AG04450 (cell line): ENCODE results near the gene KCNMA1. TPM values are rescaled to one million over a fixed set of nuclear protein-coding genes. Genes with fewer than 3 reads are reported as not detected.
"Not testable (repeated sequence)": the region's sequence is repeated elsewhere in the genome, so short reads cannot be mapped to it uniquely, and the experiment has no call there.

ENCODE experiments used
- CTCF ChIA-PET: fragments of 300-600, 350-600 bp; formaldehyde crosslinking; extraction: SDS; loops from one replicate; lab custom pipeline; 2022; ENCODE audit warnings: antibody characterized with exemption, inconsistent platforms; lab: Charles Lee
- POLR2A ChIA-PET: fragments of 350-600 bp; formaldehyde crosslinking; extraction: SDS; loops from one replicate; lab custom pipeline; 2021; ENCODE audit warnings: antibody characterized with exemption, inconsistent platforms; lab: Yijun Ruan, JAX
- DNase-seq: peaks from one replicate; pipeline ENCODE4 v3.0.0-alpha.2; 2011; ENCODE audit warnings: low read depth, low spot score
- H3K27ac ChIP-seq: one replicate; pipeline ENCODE4 v1.5.1; 2012; ENCODE audit warnings: low read depth, low read length, control low read depth
- H3K27me3 ChIP-seq: one replicate; pipeline ENCODE4 v1.6.0; 2012; ENCODE audit warnings: low read length; ENCODE audit not compliant: control insufficient read depth, insufficient read depth
- H3K4me3 ChIP-seq: 2 replicates; pipeline ENCODE4 v1.5.1; 2011; ENCODE audit warnings: mild to moderate bottlenecking, low read depth, low read length, control low read depth
- H3K9me3 ChIP-seq: 2 replicates; pipeline ENCODE4 v1.5.1; 2012; ENCODE audit warnings: low read length; ENCODE audit not compliant: control insufficient read depth, insufficient read depth
- polyA plus RNA-seq: library from polyadenylated mRNA; depleted of rRNA; stranded (reverse); fragments of >200 nt; gene quantifications from 2 replicates; pipeline ENCODE4 v1.2.3, GENCODE V29; 2011
- TF ChIP-seq, protein P1 (sequence below): IDR thresholded peaks from 2 replicates; pipeline ENCODE4 v1.5.1; 2011; ENCODE audit warnings: low read depth, low read length, control low read depth, inconsistent platforms

The KCNMA1 gene
- polyA plus RNA-seq, 1 experiment: 58.8 TPM

GRCh38 chr10:77524281-77524711 lies 113.3 kb downstream of the KCNMA1 start:
- Histone ChIP-seq H3K9me3 (no peaks in the 10 kb centered on the region), H3K27ac (peak overlapping the region; percentile 86), H3K4me3 (peak overlapping the region; percentile 18; the same call in 1 of the 2 replicates), H3K27me3 (no peaks in the 10 kb centered on the region)
- peak; percentile 81 for DNase-seq
- CTCF ChIA-PET: interaction anchor here (0.7 to 2.1 kb wide), 4 partner anchors 17 to 188 kb away, joined by 3 to 9 read pairs (median 4); no protein-coding TSS in a partner anchor
- POLR2A ChIA-PET: interaction anchor here (0.6 to 1.5 kb wide), 8 partner anchors 11 to 203 kb away, joined by 3 to 13 read pairs (median 5); no protein-coding TSS in a partner anchor
- TF ChIP-seq, protein P1, sequence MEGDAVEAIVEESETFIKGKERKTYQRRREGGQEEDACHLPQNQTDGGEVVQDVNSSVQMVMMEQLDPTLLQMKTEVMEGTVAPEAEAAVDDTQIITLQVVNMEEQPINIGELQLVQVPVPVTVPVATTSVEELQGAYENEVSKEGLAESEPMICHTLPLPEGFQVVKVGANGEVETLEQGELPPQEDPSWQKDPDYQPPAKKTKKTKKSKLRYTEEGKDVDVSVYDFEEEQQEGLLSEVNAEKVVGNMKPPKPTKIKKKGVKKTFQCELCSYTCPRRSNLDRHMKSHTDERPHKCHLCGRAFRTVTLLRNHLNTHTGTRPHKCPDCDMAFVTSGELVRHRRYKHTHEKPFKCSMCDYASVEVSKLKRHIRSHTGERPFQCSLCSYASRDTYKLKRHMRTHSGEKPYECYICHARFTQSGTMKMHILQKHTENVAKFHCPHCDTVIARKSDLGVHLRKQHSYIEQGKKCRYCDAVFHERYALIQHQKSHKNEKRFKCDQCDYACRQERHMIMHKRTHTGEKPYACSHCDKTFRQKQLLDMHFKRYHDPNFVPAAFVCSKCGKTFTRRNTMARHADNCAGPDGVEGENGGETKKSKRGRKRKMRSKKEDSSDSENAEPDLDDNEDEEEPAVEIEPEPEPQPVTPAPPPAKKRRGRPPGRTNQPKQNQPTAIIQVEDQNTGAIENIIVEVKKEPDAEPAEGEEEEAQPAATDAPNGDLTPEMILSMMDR: no peak

DNA sequence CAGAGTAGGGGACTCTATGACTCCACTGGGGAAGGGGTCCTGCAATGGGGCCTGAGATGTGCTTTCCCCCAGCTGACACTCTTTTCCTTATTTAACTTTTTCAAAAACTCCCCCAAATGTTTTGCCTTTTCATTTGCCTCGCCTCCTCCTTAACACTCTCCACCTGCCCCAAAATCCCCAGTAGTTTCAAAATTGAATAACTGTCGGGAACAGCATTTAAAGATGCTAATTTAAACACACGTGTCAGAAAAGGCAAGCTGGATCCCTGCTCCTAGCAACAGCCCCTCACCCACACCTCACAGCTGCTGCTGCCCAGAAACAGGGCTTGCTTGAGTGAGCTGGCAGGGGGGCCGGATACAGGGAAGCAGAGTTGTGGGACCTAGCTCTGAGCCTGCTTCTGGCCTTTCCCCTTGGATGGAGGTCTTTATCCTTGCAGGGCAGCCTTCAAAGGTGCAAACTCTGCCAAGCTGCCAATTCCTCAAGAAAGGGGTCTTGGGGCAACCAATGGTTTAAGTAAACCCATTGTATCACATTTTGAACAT lies 115.3 kb downstream of the KCNMA1 start:
- H3K9me3 ChIP-seq: no peaks in the 10 kb centered on the region
- TF ChIP-seq, protein P1: no peak
- H3K4me3 ChIP-seq: no peak overlapping the region
- CTCF ChIA-PET: interaction anchor here (0.9 to 2.1 kb wide), 6 partner anchors 7 to 348 kb away, joined by 3 to 9 read pairs (median 3); no protein-coding TSS in a partner anchor
- no peak overlapping the region for H3K27ac ChIP-seq
- no peaks in the 10 kb centered on the region for H3K27me3 ChIP-seq
- DNase-seq: no peak
- POLR2A ChIA-PET: interaction anchor here (0.7 to 1.0 kb wide), 3 partner anchors 8 to 171 kb away, joined by 3 read pairs; no protein-coding TSS in a partner anchor

DNA sequence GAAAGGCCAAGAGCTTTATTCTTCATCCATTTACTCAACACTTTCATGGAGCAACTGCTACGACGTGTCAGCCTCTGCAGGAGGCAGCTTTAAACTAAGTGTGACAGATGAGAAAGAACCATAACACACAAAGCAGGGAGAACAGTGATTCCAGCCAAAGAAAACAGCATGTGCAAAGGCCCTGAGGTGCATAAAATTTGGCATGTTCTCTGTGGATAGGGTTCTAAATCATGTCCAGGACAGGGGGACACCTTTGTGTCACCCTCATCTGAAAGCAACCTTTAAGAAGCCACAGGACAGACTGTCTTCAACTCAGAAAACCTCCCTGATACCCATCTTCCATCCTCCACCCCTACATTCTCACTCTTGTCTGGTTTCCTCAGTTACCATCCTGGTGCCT lies 116.6 kb downstream of the KCNMA1 start:
- no peak overlapping the region for H3K27ac ChIP-seq
- CTCF ChIA-PET: interaction anchor here (1.2 kb wide), 1 partner anchor 355 kb away, joined by 4 read pairs; no protein-coding TSS in a partner anchor

DNA sequence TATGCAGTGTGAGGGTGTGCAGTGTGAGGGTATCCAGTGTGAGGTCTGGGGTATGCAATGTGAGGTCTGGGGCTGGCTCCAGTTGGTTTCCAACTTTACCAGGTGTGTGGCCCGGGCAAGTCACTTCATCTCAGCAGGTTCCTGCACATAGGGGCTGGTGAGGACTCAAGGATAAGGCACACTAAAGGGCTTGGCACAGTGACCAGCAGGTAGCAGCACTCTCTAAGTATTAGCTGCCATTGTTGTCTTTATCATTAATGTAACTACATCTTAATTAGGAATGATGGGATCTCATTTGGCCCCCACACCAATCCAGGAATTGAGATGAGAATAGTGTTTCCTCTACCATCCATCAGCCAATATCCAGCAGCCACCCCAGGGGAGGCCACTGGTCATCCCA lies 117.3 kb downstream of the KCNMA1 start:
- Histone ChIP-seq H3K9me3 (no peaks in the 10 kb centered on the region), H3K4me3 (no peak overlapping the region), H3K27me3 (no peaks in the 10 kb centered on the region), H3K27ac (no peak overlapping the region)
- TF ChIP-seq, protein P1: no peak
- POLR2A ChIA-PET: no interaction called here
- DNase-seq: no peak
- CTCF ChIA-PET: no interaction called here

More for the DNA sequence above, 116.6 kb downstream of the KCNMA1 start:
- TF ChIP-seq, protein P1: no peak
- no peaks in the 10 kb centered on the region for H3K27me3 ChIP-seq
- no peak for DNase-seq
- H3K4me3 ChIP-seq: no peak overlapping the region
- H3K9me3 ChIP-seq: no peaks in the 10 kb centered on the region
- POLR2A ChIA-PET: no interaction called here

GRCh38 chr10:77519791-77520190 lies 117.8 kb downstream of the KCNMA1 start:
- CTCF ChIA-PET, DNase-seq, H3K9me3 ChIP-seq, H3K27ac ChIP-seq, H3K4me3 ChIP-seq, H3K27me3 ChIP-seq, POLR2A ChIA-PET: not testable (repeated sequence)
